Stimulated activated CD8-positive, alpha-beta memory T cell treated with anti-CD3 and anti-CD28 coated beads, Interleukin-15, amount 100 ng/mL, for 1 hour (primary cell): ENCODE results near the gene FNDC10.

Experiments used
- DNase-seq: peaks from one replicate; pipeline ENCODE4 v3.0.0-alpha.2; 2020; ENCODE audit warnings: low read depth

The FNDC10 gene

GRCh38 chr1:1616045-1616790 is 16.3 kb upstream of the FNDC10 start:
- no peak for DNase-seq

GRCh38 chr1:1615256-1616044 is 15.5 kb upstream of the FNDC10 start, which contains the start of gene MIB2:
Gene MIB2, plus strand, starts transcription at chr1:1615500. Its CDS starts 7,953 bp downstream, at chr1:1623453.
- peak; percentile 90 for DNase-seq

- DNase-seq = no peak
Measured at GRCh38 chr1:1614954-1615255, 15.0 kb upstream of the FNDC10 start.

- DNase-seq = no peak
Measured at GRCh38 chr1:1614204-1614953, 14.4 kb upstream of the FNDC10 start.

GRCh38 chr1:1613509-1614082 is 13.7 kb upstream of the FNDC10 start:
- DNase-seq = no peak

- DNase-seq = no peak
Measured at GRCh38 chr1:1612104-1612400, 12.1 kb upstream of the FNDC10 start.

GRCh38 chr1:1610796-1611195 is 10.9 kb upstream of the FNDC10 start:
- no peak for DNase-seq

GRCh38 chr1:1609822-1610485 is 10.0 kb upstream of the FNDC10 start:
- DNase-seq = no peak

GRCh38 chr1:1606232-1606631 is 6.3 kb upstream of the FNDC10 start:
- DNase-seq = no peak

GRCh38 chr1:1605724-1606123 is 5.8 kb upstream of the FNDC10 start:
- DNase-seq = no peak

GRCh38 chr1:1605034-1605591 is 5.2 kb upstream of the FNDC10 start:
- DNase-seq = no peak

GRCh38 chr1:1604374-1605033 is 4.6 kb upstream of the FNDC10 start:
- no peak for DNase-seq

- DNase-seq = no peak
Measured at GRCh38 chr1:1603671-1604373, 3.9 kb upstream of the FNDC10 start.

GRCh38 chr1:1602968-1603506 is 3.1 kb upstream of the FNDC10 start:
- no peak for DNase-seq

- DNase-seq = no peak
Measured at GRCh38 chr1:1602304-1602967, 2.5 kb upstream of the FNDC10 start.

- DNase-seq = no peak
Measured at GRCh38 chr1:1601564-1602303, 1.8 kb upstream of the FNDC10 start.

GRCh38 chr1:1600861-1601563 is 1.1 kb upstream of the FNDC10 start:
- DNase-seq = no peak
